ENCODE data around the gene CLDN6. TPM values are rescaled to one million over a fixed set of nuclear protein-coding genes. Genes with fewer than 3 reads are reported as not detected.

Gene CLDN6
- total RNA-seq, 1 experiment from 2014 or later = not detected

DNA sequence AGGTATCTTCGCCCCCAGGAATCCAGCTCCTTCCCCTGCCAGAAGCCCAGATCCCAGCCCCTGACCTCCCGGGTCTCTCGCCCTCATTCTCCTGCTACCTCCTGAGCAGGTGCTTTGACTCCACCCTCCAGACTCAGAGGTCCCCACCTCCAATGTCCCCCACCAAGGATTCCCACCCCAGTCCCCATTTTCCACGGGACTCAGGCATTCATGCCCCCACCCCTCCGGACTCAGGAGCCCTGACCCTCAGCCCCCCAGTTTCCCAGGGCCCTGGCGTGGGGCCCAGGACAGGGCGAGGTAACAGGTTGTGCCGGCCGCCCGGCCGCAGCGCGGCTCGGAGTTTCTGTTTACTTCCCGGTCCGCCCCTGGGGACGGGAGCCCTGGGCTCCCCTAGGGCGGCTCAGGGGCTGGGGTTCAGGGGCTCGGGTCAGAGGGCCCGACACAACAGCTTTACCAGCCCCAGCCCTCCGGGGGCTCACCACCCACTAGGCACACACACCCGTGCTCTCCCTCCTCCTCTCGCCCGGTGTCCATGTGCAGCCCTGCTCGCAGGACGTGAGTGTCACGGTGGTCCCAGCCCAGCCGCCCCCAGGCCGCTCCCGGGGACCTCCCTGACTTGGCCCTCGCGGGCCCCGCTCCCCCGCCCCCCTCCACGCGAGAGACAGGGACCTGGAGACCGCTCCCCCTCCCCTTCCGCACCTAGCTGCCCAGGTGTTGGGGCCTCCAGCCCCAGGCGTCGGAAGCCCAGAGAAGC is 18.2 kb upstream of the CLDN6 start:
- Histone ChIP-seq H3K79me2 (ENCODE audit: low read length) (no peaks in the 10 kb centered on the region), H3K36me3 (ENCODE audit: insufficient read depth, low read length) (no peaks in the 10 kb centered on the region), H2AFZ (ENCODE audit: low read length) (no peak overlapping the region), H3K9me3 (ENCODE audit: low read length) (no peaks in the 10 kb centered on the region), H3K4me1 (ENCODE audit: low read length) (no peaks in the 10 kb centered on the region), H3K27me3 (ENCODE audit: low read length) (no peaks in the 10 kb centered on the region), H4K20me1 (ENCODE audit: insufficient read depth, low read depth, low read length) (0 out of 2 replicates have a peak, but pooled peaks cover 8% of the 10 kb centered on the region), H3K4me2 (ENCODE audit: low read depth, low read length, poor library complexity, severe bottlenecking) (no peak overlapping the region), H3K9me2 (replicated peaks; ENCODE audit: insufficient read depth, low read length) (no peaks in the 10 kb centered on the region), H3K9ac (ENCODE audit: low read length) (no peak overlapping the region), H3K27ac (ENCODE audit: low read length) (no peak overlapping the region), H3K4me3 (ENCODE audit: low read length) (no peak overlapping the region)
- no peak for DNase-seq

DNA sequence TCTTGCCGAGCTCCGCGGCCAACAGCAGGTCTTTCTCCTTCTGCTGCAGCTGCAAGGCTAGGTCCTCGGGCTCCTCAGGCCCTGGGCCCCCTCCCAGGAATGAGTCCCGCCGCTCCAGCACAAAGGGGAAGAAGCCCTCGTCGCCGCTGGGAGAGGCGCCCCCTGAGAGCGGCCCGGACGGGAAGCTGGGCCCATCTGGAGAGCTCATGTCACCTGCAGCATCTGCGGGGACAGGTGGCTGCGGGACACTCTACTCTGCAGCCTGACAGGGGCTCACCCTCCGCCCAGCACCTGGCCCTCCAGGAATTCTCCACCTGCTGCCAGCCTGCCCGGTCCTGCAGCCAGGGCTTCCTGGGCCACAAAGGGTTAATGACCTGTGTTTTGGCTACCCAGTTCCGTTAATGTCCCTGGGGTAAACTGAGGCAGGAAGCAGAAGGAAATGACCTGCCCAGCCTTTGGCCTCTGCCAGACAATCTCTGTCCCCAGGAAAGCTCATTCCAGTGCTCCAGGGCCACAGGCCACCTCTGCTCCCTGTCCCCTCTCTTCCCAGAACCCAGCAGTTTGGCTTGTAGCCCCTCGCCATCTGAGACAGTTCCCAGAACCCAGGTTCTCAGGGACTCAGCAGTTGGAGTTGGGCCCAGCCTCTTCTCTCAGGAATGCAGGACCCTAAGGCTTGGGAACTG is 17.4 kb upstream of the CLDN6 start:
- no peaks in the 10 kb centered on the region for H3K4me1 ChIP-seq (ENCODE audit: low read length)
- no peak overlapping the region for H2AFZ ChIP-seq (ENCODE audit: low read length)
- H3K9me2 ChIP-seq (replicated peaks; ENCODE audit: insufficient read depth, low read length) = no peaks in the 10 kb centered on the region
- H3K4me3 ChIP-seq (ENCODE audit: low read length) = no peak overlapping the region
- no peak overlapping the region for H3K27ac ChIP-seq (ENCODE audit: low read length)
- no peak for DNase-seq
- H3K4me2 ChIP-seq (ENCODE audit: low read depth, low read length, poor library complexity, severe bottlenecking) = no peak overlapping the region
- H3K9me3 ChIP-seq (ENCODE audit: low read length) = no peaks in the 10 kb centered on the region
- no peaks in the 10 kb centered on the region for H3K36me3 ChIP-seq (ENCODE audit: insufficient read depth, low read length)
- no peaks in the 10 kb centered on the region for H3K27me3 ChIP-seq (ENCODE audit: low read length)
- 0 out of 2 replicates have a peak, but pooled peaks cover 9% of the 10 kb centered on the region for H4K20me1 ChIP-seq (ENCODE audit: insufficient read depth, low read depth, low read length)
- H3K79me2 ChIP-seq (ENCODE audit: low read length) = no peaks in the 10 kb centered on the region
- no peak overlapping the region for H3K9ac ChIP-seq (ENCODE audit: low read length)

DNA sequence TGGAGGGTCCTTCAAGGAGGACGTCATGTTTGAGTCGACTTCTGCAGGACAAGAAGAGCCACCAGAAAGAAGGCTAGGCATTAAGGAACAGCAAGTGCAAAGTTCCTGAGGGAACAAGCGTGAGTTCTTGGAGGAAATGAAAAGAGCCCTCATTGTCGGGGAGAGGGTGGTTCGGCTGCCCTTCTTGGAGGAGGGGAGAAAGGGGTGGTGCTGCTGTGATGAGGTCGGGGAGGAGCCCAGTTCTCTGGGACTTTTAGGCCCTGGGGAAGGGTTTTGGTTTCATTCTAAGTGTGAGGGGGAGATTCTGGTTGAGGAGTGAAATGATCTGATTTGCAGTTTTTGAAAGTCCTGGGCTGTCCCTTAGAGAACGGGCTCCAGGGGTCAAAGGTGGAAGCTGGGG is 14.6 kb upstream of the CLDN6 start:
- no peaks in the 10 kb centered on the region for H3K79me2 ChIP-seq (ENCODE audit: low read length)

DNA sequence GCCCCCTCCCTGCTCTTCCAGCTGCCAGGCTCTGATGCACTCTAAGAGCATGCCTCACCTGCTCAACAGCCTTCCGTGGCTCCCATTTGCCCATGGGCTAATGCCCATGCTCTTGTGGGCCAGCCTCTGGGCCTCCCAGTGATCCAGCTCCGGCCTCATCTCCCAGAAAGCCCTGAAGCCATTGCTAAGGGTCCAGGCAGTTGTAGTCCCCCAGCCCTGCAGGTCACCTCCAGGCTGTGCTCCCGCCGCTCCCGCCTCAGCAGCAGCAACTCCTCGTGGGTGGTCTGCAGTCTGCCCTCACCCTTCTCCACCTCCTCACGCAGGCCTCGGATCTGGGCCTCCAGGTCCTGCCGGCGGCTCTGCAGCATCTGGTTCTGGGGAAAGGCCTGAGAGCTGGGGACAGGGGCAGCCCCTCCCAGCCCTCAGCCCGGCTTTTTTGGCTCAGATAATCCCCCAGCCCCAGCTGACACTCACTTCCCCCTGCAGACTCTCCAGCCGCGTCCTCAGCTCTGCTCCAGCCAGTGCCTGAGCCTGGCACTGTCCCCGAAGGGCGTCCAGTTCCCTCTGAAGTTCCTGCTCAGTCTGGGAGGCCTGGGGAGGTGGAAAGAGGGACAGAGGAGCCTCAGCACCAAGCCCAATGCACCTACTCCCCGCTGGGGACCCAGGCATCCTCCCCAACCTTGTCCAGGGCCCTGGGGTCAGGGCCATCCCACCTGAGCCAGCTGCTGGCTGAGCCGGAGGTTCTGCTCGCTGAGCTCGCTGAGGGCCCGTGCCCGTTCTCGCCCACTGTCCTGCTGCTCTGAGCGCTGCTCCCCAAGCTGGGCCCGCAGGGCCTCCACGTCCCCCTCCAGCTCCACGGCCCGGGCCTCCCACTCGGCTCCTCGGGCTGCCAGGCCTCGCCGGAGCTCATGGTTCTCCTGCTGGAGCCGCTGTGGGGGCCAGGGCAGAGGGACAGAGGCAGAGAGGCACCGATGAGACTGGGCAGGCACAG is 12.5 kb upstream of the CLDN6 start:
- H2AFZ ChIP-seq (ENCODE audit: low read length) = no peak overlapping the region
- no peak overlapping the region for H3K27ac ChIP-seq (ENCODE audit: low read length)
- H3K9ac ChIP-seq (ENCODE audit: low read length) = no peak overlapping the region
- peaks cover 9% of the 10 kb centered on the region for H3K4me1 ChIP-seq (ENCODE audit: low read length)
- H3K36me3 ChIP-seq (ENCODE audit: insufficient read depth, low read length) = no peaks in the 10 kb centered on the region; the same call in 1 of the 2 replicates
- H4K20me1 ChIP-seq (ENCODE audit: insufficient read depth, low read depth, low read length) = 0 out of 2 replicates have a peak, but pooled peaks cover 9% of the 10 kb centered on the region
- no peak overlapping the region for H3K4me3 ChIP-seq (ENCODE audit: low read length)
- no peaks in the 10 kb centered on the region for H3K9me3 ChIP-seq (ENCODE audit: low read length)
- H3K27me3 ChIP-seq (ENCODE audit: low read length) = no peaks in the 10 kb centered on the region
- H3K9me2 ChIP-seq (replicated peaks; ENCODE audit: insufficient read depth, low read length) = no peaks in the 10 kb centered on the region
- H3K79me2 ChIP-seq (ENCODE audit: low read length) = no peaks in the 10 kb centered on the region
- DNase-seq = no peak
- H3K4me2 ChIP-seq (ENCODE audit: low read depth, low read length, poor library complexity, severe bottlenecking) = no peak overlapping the region

More for the DNA sequence above, 14.6 kb upstream of the CLDN6 start:
- Histone ChIP-seq H3K4me3 (ENCODE audit: low read length) (no peak overlapping the region), H3K4me2 (ENCODE audit: low read depth, low read length, poor library complexity, severe bottlenecking) (no peak overlapping the region), H2AFZ (ENCODE audit: low read length) (no peak overlapping the region), H3K4me1 (ENCODE audit: low read length) (peaks cover 5% of the 10 kb centered on the region), H3K9me2 (replicated peaks; ENCODE audit: insufficient read depth, low read length) (no peaks in the 10 kb centered on the region), H3K9ac (ENCODE audit: low read length) (no peak overlapping the region), H3K36me3 (ENCODE audit: insufficient read depth, low read length) (no peaks in the 10 kb centered on the region), H3K9me3 (ENCODE audit: low read length) (no peaks in the 10 kb centered on the region), H3K27ac (ENCODE audit: low read length) (no peak overlapping the region), H4K20me1 (ENCODE audit: insufficient read depth, low read depth, low read length) (0 out of 2 replicates have a peak, but pooled peaks cover 9% of the 10 kb centered on the region), H3K27me3 (ENCODE audit: low read length) (no peaks in the 10 kb centered on the region)
- DNase-seq = no peak

DNA sequence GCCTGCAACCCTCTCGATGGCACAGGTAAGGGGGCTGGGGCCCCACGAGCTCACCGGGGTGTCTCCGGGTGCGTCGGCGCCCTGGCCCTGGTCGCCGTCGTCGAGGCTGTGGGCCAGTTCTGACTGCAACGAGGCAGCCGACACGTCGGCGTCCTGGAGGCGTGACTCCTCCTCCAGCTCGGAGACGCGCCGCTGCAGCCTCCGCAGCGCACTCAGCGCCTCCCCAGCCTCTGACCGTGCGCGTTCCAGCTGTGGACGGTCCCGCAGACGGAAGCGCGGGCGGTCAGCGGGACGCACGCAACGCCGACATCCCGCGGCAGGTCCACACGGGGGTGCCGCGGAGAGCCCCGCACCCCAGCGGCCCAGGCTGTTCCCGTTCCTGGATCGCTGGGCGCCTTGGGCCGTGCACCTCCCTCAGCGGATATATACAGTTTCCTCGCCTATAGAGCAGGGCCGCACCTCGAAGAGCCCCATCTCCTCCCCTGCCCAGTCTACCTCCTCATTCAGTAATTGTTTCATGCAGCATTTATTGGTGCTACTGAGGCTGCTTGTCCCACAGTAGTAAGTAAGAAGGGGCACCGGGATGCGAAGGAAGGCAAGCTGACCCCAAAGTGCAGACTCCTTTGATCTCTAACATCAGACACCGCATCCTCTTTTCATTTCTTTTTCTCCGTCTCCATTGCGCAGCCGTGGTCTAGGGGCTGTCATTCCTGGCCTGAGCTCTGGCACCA is 11.7 kb upstream of the CLDN6 start:
- no peak for DNase-seq
- H3K4me3 ChIP-seq (ENCODE audit: low read length) = no peak overlapping the region
- H3K27me3 ChIP-seq (ENCODE audit: low read length) = no peaks in the 10 kb centered on the region
- no peak overlapping the region for H3K27ac ChIP-seq (ENCODE audit: low read length)
- H3K79me2 ChIP-seq (ENCODE audit: low read length) = peaks cover 4% of the 10 kb centered on the region
- no peaks in the 10 kb centered on the region for H3K9me2 ChIP-seq (replicated peaks; ENCODE audit: insufficient read depth, low read length)
- no peak overlapping the region for H3K9ac ChIP-seq (ENCODE audit: low read length)
- H3K36me3 ChIP-seq (ENCODE audit: insufficient read depth, low read length) = no peaks in the 10 kb centered on the region; the same call in 1 of the 2 replicates
- H3K4me1 ChIP-seq (ENCODE audit: low read length) = peaks cover 16% of the 10 kb centered on the region
- H3K9me3 ChIP-seq (ENCODE audit: low read length) = no peaks in the 10 kb centered on the region
- 0 out of 2 replicates have a peak, but pooled peaks cover 12% of the 10 kb centered on the region for H4K20me1 ChIP-seq (ENCODE audit: insufficient read depth, low read depth, low read length)
- no peak overlapping the region for H3K4me2 ChIP-seq (ENCODE audit: low read depth, low read length, poor library complexity, severe bottlenecking)
- H2AFZ ChIP-seq (ENCODE audit: low read length) = no peak overlapping the region

DNA sequence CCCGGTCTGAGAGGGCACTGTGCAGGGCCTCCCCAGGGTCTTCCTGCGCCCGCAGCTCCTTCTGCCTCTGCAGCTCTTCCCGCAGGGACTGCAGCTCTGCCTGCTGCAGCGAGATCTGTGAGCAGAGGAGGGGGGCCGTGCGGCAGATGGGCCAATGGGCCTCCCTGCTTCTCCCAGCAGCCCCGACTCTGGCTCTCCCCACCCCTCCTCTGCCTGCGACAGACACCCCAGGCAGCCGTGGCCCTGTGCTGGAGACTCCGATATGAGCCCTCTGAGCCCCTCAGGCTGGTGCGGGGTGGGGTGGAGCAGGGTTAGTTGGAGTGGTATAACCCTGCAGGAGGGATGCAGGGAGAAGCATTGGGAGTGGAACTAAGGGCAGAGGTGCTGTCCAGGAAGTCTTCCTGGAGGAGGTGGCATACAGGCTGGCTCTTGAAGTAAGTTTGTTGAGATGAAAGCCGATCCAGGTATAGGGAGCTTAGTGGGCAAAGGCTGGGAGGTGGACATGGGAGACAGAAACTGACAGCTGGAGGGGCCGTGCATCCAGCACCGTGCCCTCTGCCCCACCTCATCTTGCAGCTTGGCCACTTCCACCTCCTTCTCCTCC is 10.8 kb upstream of the CLDN6 start:
- Histone ChIP-seq H3K4me2 (ENCODE audit: low read depth, low read length, poor library complexity, severe bottlenecking) (no peak overlapping the region), H3K9ac (ENCODE audit: low read length) (no peak overlapping the region), H3K27me3 (ENCODE audit: low read length) (no peaks in the 10 kb centered on the region), H3K27ac (ENCODE audit: low read length) (no peak overlapping the region), H3K79me2 (ENCODE audit: low read length) (peaks cover 4% of the 10 kb centered on the region), H3K36me3 (ENCODE audit: insufficient read depth, low read length) (no peaks in the 10 kb centered on the region; the same call in 1 of the 2 replicates), H2AFZ (ENCODE audit: low read length) (no peak overlapping the region), H3K4me3 (ENCODE audit: low read length) (no peak overlapping the region), H4K20me1 (ENCODE audit: insufficient read depth, low read depth, low read length) (0 out of 2 replicates have a peak, but pooled peaks cover 12% of the 10 kb centered on the region), H3K9me3 (ENCODE audit: low read length) (no peaks in the 10 kb centered on the region), H3K9me2 (replicated peaks; ENCODE audit: insufficient read depth, low read length) (no peaks in the 10 kb centered on the region), H3K4me1 (ENCODE audit: low read length) (peaks cover 16% of the 10 kb centered on the region)
- DNase-seq = no peak

DNA sequence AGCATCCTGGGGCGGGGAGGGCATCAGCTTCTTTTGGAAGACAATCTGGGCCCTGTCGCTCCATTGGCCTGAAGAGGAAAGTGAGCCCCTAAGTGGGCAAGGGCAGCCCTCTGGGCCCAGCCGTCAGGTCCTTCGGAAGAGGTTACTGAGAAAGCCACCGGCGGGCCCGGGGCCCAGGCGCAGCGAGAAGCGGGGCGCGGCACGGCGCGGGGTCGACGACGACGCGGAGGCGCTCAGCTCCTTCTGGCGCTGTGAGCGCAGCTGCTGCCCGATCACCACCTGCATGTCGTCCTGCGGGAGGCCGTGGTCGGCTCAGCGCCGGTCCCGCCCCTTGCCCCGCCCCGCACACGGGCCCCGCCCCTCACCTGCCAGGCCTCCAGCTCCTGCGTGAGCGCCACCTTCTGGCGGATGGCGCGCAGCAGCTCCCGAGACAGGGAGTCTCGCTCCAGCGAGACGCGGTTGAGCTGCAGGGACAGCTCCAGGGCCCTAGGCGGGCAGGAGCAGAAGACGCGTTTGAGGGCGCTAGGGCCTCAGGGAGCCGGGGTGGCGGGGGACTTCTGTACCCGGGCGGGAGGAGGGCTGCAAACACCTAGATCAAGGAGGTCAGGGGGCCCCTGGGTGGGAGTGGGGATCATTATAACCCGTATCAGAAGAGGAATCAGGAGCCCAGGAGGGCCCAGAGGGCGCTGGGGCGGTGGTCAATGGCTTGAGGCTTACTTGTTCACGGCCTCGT is 10.2 kb upstream of the CLDN6 start:
- Histone ChIP-seq H4K20me1 (ENCODE audit: insufficient read depth, low read depth, low read length) (0 out of 2 replicates have a peak, but pooled peaks cover 12% of the 10 kb centered on the region), H3K4me3 (ENCODE audit: low read length) (no peak overlapping the region), H3K9ac (ENCODE audit: low read length) (peak overlapping the region; percentile 30; the same call in 1 of the 2 replicates), H3K27me3 (ENCODE audit: low read length) (no peaks in the 10 kb centered on the region), H3K4me1 (ENCODE audit: low read length) (peaks cover 20% of the 10 kb centered on the region), H2AFZ (ENCODE audit: low read length) (no peak overlapping the region), H3K79me2 (ENCODE audit: low read length) (peaks cover 4% of the 10 kb centered on the region), H3K9me3 (ENCODE audit: low read length) (no peaks in the 10 kb centered on the region), H3K9me2 (replicated peaks; ENCODE audit: insufficient read depth, low read length) (no peaks in the 10 kb centered on the region), H3K27ac (ENCODE audit: low read length) (no peak overlapping the region), H3K4me2 (ENCODE audit: low read depth, low read length, poor library complexity, severe bottlenecking) (peak overlapping the region; percentile 53), H3K36me3 (ENCODE audit: insufficient read depth, low read length) (no peaks in the 10 kb centered on the region; the same call in 1 of the 2 replicates)
- peak; percentile 96 for DNase-seq

Data from Karpas-422 (cell line).